Duodenal mucosa (tissue), 2 donors: ENCODE results near the gene MRPL2.
"Not testable (repeated sequence)": the region's sequence is repeated elsewhere in the genome, so short reads cannot be mapped to it uniquely, and the experiment has no call there.

Source experiments
- H3K27ac ChIP-seq: one replicate; pipeline ENCODE4 v1.7.0; 2013; ENCODE audit warnings: low read depth, low read length
- H3K27me3 ChIP-seq, 2 donors: one replicate each; pipeline ENCODE4 v1.7.0; 2013; ENCODE audit warnings: low read length in 2 of 2, control low read depth in 1 of 2; ENCODE audit not compliant: insufficient read depth in 2 of 2, control insufficient read depth in 1 of 2
- H3K36me3 ChIP-seq, 2 donors: one replicate each; pipeline ENCODE4 v1.7.0; 2013; ENCODE audit warnings: low read length in 2 of 2, control low read depth in 1 of 2; ENCODE audit not compliant: insufficient read depth in 2 of 2, control insufficient read depth in 1 of 2
- H3K4me1 ChIP-seq, 2 donors: one replicate each; pipeline ENCODE4 v1.7.0; 2013; ENCODE audit warnings: low read length in 2 of 2, control low read depth in 1 of 2; ENCODE audit not compliant: insufficient read depth in 2 of 2, control insufficient read depth in 1 of 2
- H3K4me3 ChIP-seq, 2 donors: one replicate each; pipeline ENCODE4 v1.7.0; 2013; ENCODE audit warnings: low read length in 2 of 2, low read depth in 1 of 2
- H3K9ac ChIP-seq, 2 donors: one replicate each; pipeline ENCODE4 v1.7.0; 2013; ENCODE audit warnings: low read length in 2 of 2, low read depth in 1 of 2
- H3K9me3 ChIP-seq, 2 donors: one replicate each; pipeline ENCODE4 v1.7.0; 2013; ENCODE audit warnings: low read length in 2 of 2, control low read depth in 1 of 2; ENCODE audit not compliant: control insufficient read depth in 1 of 2

The MRPL2 gene

DNA sequence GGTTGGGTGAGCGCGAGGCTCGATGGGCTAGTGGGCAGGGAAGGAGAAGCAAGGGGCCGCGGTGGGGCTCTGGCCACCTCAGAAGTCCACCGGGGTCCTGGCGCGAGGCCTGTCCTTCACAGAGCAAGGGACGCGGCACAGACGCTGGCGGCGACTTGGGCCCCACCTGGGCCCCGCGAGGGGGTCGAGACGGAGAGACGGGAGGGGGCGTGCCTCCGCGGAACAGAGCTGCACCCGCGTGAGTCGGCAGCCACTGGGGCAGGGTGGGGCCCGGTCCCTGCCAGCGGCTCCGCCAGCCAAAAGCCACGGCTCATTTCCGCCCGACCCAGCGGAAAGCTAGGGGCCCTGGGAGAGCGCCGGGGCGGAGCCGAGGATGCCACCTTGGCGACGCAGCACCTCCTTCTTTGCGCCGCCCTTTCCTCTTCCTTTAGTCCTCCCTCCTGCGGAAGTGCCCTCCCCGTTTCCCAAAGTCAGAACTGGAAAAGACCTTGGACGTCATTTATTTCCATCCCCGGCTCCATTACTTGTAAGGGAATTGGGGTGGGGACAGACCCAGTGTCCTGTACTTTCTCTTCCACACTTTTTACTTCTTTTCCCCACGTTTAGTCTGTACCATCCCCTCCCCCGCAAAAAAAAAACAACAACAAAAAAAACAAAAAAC lies 5.6 kb downstream of the MRPL2 start, which contains the start of gene CUL7:
TSS of gene CUL7 (minus strand) at position 307 of the 661 bp plus-strand sequence. CDS start 1,063 bp downstream, outside the sequence.
- Histone ChIP-seq H3K36me3 (peaks cover 27 to 36% of the 10 kb centered on the region in 2 donors), H3K9me3 (no peaks in the 10 kb centered on the region)

GRCh38 chr6:43052842-43053544 lies 6.2 kb downstream of the MRPL2 start:
- no peaks in the 10 kb centered on the region for H3K9me3 ChIP-seq
- H3K27me3 ChIP-seq: no peaks in the 10 kb centered on the region
- H3K4me1 ChIP-seq: peaks cover 14 to 18% of the 10 kb centered on the region in 2 donors
- H3K4me3 ChIP-seq: peak overlapping the region; percentile 79 to 91
- peak overlapping the region; percentile 77 for H3K27ac ChIP-seq
- peaks cover 27 to 39% of the 10 kb centered on the region in 2 donors for H3K36me3 ChIP-seq
- H3K9ac ChIP-seq: peak overlapping the region; percentile 83 to 94

More for the DNA sequence above, 5.6 kb downstream of the MRPL2 start, which contains the start of gene CUL7:
- H3K4me1 ChIP-seq: peaks cover 21 to 24% of the 10 kb centered on the region in 2 donors
- peak within 1 kb of the TSS; percentile 79 to 91 for H3K4me3 ChIP-seq
- no peaks in the 10 kb centered on the region for H3K27me3 ChIP-seq
- H3K9ac ChIP-seq: peak within 1 kb of the TSS; percentile 83 to 94
- H3K27ac ChIP-seq: peak within 1 kb of the TSS; percentile 77

DNA sequence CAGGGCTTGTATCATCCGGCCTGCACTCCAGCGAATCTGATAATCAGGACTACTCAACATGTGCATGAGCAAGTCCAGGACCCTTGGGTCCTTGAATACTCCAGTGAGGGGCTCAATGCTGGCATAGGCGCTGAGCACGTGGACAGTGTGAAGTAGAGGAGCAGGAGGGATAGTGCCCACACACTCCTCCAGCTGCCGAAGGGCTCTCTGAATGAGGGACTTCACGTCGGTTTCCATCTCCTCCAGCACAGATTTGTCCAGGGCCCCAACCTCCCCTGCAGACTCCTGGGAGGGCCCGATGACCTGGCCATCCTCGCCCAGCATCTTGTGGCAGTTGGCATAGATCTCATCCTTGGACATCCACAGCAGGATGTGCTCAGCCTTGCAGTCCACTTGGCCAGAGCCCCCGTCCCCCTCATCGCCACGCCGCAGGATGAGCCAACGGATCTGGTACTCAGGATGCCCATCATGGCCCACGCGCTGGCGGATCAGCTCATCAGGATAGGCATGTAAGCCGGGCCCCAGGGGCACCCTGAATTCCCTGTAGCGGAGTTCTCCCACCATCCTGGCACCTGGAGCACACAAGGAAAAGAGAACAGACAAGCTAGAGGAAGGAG lies 6.9 kb downstream of the MRPL2 start:
- H3K9me3 ChIP-seq: no peaks in the 10 kb centered on the region
- H3K27ac ChIP-seq: no peak overlapping the region
- peak overlapping the region; percentile 83 to 94 for H3K9ac ChIP-seq
- H3K27me3 ChIP-seq: no peaks in the 10 kb centered on the region
- H3K4me3 ChIP-seq: peak overlapping the region in 1 of 2 donors; percentile 91
- peaks cover 29 to 40% of the 10 kb centered on the region in 2 donors for H3K36me3 ChIP-seq
- peaks cover 10 to 17% of the 10 kb centered on the region in 2 donors for H3K4me1 ChIP-seq

- no peaks in the 10 kb centered on the region for H3K9me3 ChIP-seq
- no peak overlapping the region for H3K27ac ChIP-seq
- H3K4me3 ChIP-seq: no peak overlapping the region
- no peak overlapping the region for H3K9ac ChIP-seq
- H3K36me3 ChIP-seq: peaks cover 34 to 49% of the 10 kb centered on the region in 2 donors
- H3K27me3 ChIP-seq: no peaks in the 10 kb centered on the region
- peaks cover 10 to 17% of the 10 kb centered on the region in 2 donors for H3K4me1 ChIP-seq
These were observed 8.3 kb downstream of the MRPL2 start for GRCh38 chr6:43050981-43051380.

DNA sequence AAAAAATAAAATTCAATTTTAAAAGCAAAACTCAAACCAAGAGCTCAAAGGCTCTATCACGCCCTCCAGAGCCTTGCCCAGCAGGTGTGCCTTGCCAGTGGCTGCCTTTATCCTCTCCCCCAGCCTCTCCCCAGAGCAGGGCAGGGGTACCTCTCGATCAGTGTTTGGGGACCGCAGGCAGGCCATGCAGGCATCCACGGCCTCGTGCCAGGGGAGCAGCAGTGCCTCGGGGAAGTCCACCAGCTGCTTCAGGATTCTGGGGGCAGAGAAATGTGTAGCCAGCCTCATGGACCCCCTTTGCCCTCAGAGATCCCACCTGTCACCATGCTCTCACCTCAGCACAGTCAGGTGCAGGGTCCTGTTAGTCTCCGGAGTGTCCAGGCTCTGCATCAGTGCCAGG lies 11.2 kb downstream of the MRPL2 start:
- peaks cover 35 to 60% of the 10 kb centered on the region in 2 donors for H3K36me3 ChIP-seq
- H3K4me1 ChIP-seq: peaks cover 7 to 11% of the 10 kb centered on the region in 2 donors

GRCh38 chr6:43045371-43045930 lies 13.8 kb downstream of the MRPL2 start:
- no peaks in the 10 kb centered on the region for H3K27me3 ChIP-seq
- peaks cover 44 to 65% of the 10 kb centered on the region in 2 donors for H3K36me3 ChIP-seq

More for the DNA sequence above, 11.2 kb downstream of the MRPL2 start:
- no peaks in the 10 kb centered on the region for H3K27me3 ChIP-seq
- H3K4me3 ChIP-seq: no peak overlapping the region
- no peaks in the 10 kb centered on the region for H3K9me3 ChIP-seq
- H3K9ac ChIP-seq: no peak overlapping the region
- H3K27ac ChIP-seq: no peak overlapping the region

GRCh38 chr6:43043310-43043709 lies 15.9 kb downstream of the MRPL2 start:
- H3K27ac ChIP-seq: no peak overlapping the region
- peaks cover 39 to 70% of the 10 kb centered on the region in 2 donors for H3K36me3 ChIP-seq

More at GRCh38 chr6:43045371-43045930, 13.8 kb downstream of the MRPL2 start:
- H3K9me3 ChIP-seq: no peaks in the 10 kb centered on the region
- H3K27ac ChIP-seq: no peak overlapping the region
- H3K4me3 ChIP-seq: no peak overlapping the region
- H3K4me1 ChIP-seq: no peaks in the 10 kb centered on the region
- H3K9ac ChIP-seq: no peak overlapping the region

DNA sequence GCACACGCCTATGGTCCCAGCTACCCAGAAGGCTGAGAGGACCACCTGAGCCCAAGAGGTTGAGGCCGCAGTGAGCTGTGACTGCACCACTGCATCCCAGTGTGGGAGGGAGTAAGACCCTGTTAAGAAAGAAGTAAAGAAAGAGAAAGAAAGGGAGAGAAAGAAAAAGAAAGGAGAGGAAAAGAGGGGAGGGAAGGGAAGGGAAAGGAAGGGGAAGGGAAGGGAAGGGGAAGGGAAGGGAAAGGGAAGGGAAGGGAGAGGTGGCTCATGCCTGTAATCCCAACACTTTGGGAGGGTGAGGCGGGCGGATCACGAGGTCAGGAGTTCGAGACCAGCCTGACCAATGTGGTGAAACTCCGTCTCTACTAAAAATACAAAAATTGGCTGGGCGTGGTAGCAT lies 17.8 kb downstream of the MRPL2 start:
- H3K9me3 ChIP-seq, H3K27ac ChIP-seq, H3K9ac ChIP-seq, H3K4me1 ChIP-seq, H3K27me3 ChIP-seq, H3K4me3 ChIP-seq: not testable (repeated sequence)
- peaks cover 44 to 71% of the 10 kb centered on the region in 2 donors for H3K36me3 ChIP-seq

More at GRCh38 chr6:43043310-43043709, 15.9 kb downstream of the MRPL2 start:
- H3K9me3 ChIP-seq: no peaks in the 10 kb centered on the region
- no peaks in the 10 kb centered on the region for H3K4me1 ChIP-seq
- H3K27me3 ChIP-seq: no peaks in the 10 kb centered on the region
- H3K9ac ChIP-seq: no peak overlapping the region
- H3K4me3 ChIP-seq: no peak overlapping the region

GRCh38 chr6:43040542-43041257 lies 18.5 kb downstream of the MRPL2 start:
- Histone ChIP-seq H3K4me1 (no peaks in the 10 kb centered on the region), H3K9ac (no peak overlapping the region), H3K36me3 (peaks cover 46 to 66% of the 10 kb centered on the region in 2 donors), H3K27me3 (no peaks in the 10 kb centered on the region), H3K9me3 (no peaks in the 10 kb centered on the region), H3K4me3 (no peak overlapping the region), H3K27ac (no peak overlapping the region)
